ENCODE data around the gene TRPM2.

- TF ChIP-seq ZFX (IDR thresholded peaks at IDR 0.05) (no peak), CTCF (conservative IDR thresholded peaks at IDR 0.05) (no peak)
Observed at GRCh38 chr21:44413566-44414290, 60.3 kb downstream of the TRPM2 start.

Measured in C4-2B (cell line).